HG02981 (cell line): ENCODE data around the gene SPTB.

Source experiments
- ATAC-seq: cut with Tn5 transposase; IDR thresholded peaks from one replicate; pipeline ENCODE4 v1.9.1; 2021; ENCODE audit warnings: mild to moderate bottlenecking, moderate library complexity; ENCODE audit not compliant: unreplicated experiment

SPTB gene

DNA sequence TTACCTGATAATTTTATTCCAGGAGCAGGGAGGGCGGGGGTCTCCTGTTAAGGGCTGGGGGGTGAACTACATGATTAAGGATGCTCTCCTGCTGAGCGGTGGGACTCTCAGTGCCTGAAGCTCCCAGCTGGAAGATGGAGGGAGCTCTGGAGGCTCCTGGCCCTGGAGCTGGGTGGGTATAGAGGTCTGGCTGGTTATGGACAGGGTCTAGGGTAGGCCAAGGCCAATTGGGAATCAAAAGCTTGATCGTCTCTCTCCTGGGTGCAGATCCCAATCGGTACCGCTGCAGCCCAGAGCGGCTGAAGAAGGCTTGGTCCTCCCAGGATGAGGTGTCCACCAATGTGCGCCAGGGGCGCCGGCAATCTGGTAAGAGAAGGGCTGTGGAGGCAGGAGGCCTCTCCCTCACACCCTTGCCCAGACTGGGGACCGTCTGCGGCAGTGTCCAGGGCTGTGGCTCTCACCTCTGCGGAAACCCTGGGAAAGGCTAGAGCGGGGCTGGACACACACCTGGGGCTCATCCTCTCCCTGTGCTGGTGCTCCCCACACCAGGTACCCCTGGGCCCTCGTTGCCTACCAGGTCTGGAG is 147.1 kb downstream of the SPTB start:
- ATAC-seq, result no peak

DNA sequence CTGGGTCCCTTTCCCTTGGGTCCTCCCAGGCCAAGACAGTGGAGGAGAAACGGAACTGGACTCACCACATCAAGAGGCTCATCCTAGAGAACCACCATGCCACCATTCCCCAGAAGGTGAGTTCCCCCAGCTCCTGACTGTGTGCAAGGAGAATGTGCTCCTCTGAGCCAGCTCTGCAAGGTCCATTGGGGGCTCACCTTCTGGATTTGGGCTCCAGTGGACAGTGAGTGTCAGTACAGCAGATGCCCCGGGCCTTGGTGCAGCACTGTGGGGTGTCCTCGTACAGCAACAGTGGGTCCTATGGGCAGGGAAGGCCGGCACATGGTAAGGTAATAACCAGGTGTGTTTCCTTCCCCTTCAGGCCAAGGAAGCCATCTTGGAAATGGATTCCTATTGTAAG is 147.6 kb downstream of the SPTB start:
- ATAC-seq, result no peak

DNA sequence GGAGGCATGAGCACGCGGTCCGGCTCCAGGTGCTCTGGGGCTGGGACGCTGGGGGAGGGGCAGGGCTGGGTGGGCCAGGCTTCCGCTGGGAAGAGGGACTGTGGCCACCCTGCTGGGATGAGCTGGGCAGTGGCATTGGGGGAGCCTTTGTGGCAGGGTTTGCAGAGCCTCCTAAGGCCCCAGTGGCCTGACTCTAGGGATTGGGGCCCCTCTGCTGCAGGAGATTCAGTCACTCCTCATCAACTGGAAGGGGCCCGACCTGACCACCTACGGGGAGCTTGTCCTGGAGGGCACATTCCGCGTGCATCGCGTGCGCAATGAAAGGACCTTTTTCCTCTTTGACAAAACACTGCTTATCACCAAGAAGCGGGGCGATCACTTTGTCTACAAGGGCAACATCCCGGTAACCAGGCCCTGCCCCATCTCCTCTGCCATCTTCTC is 148.5 kb downstream of the SPTB start:
- no peak for ATAC-seq

- no peak for ATAC-seq
Measured at GRCh38 chr14:64730681-64731080, 149.0 kb downstream of the SPTB start.

DNA sequence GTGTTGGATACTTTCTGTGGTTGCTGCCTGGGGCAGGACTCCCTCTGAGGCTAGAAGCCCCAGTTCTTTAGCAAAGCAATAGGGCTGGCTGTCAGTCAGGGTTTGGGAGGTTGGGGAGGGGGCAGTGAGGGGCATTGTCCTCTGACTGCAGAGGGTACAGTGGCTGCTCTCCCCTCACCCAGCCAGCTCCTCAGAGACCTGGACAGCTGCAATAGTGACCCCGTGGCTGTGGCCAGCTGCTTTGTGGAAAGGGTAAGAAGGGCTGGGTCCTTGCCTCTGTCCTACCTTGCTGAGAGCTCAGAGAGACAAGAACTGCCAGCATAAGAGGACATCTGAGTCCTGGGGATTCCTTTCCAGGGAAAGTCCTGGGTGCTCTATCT is 149.7 kb downstream of the SPTB start:
- no peak for ATAC-seq

DNA sequence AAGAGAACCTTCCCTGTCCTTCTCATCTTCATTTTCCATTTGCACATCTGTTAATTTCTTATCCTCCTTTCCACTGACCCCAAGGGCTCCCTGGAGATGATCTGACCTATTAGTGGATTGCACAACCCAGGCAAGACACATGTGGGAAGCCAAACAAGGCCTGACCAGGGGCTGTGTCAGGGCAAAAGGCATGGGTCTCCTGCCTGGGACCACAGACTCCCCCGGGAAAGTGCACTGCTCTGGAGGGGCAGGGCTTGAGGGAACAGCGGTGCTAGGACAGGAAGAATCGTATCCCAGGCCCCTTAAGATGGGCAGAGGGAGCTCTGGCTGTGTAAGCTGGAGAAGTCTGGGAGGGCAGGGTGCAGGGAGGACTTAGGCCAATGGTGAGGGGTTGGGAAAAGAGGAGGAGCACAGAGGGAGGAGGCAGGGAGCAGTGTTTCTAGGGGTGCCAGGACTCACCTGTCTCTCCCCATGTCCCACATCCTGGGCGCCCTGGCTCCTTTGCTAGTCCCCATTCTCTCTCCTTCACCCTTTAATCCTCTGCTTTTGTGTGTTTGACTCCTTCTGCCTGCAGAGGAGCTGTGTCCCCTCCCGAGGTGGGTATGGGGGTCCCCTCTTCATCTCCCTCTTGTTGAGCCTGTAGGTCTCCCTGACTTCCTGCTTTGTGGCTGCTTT is 150.2 kb downstream of the SPTB start:
- ATAC-seq, result no peak

DNA sequence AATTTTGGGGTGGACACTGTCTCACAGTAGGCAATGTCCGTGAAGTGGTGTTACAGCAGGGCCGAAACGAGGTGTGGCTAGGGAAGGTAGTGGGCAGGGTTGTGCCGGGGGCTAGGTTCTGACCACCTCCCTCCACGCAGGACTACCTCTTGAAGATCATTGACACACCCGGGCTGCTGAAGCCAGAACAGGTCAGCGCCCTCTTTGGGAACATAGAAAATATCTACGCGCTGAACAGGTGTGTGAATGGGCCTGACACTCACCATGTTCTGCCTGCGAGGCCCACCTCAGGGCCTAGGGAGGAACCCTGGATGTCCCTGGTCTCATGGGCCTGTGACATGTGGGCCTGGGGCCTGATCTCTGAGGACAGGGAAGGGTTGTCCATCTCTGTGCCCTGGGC is 150.9 kb downstream of the SPTB start:
- no peak for ATAC-seq

DNA sequence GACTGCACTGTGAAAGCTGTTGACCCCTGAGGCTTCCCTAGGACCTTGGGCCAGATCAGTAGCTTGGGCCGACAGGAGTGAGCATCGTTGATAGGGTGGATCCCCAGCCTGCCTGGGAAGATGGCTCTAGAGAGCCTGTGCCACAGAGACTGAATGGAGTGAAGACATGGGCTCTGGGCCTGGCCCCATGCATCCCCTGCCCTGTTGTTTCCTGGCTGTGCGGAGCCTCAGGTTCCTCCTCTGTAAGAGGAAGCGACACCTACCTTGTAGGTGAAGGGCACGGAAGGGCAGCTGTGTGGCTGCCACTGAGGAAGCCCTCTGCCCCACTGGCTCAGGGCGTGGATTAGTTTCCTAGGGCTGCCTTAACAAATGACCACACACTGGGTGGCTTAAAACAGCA is 151.6 kb downstream of the SPTB start:
- no peak for ATAC-seq

DNA sequence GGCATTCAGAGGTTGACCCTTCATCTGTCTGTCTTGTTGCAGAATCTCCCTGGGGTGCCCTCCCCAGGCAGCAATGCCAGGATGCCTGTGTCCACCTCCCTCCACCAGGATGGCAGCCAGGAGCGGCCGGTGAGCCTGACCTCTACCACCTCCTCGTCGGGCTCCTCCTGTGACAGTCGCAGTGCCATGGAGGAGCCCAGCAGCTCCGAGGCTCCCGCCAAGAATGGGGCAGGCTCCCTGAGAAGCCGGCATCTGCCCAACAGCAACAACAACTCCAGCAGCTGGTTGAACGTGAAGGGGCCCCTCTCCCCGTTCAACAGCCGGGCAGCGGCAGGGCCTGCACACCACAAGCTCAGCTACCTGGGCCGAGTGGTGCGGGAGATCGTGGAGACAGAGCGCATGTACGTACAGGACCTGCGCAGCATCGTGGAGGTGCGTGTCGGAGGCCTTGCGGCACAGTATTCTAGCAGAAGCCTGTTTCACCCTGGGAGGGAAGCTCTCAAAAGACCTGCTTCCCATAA is 152.1 kb downstream of the SPTB start:
- no peak for ATAC-seq

- no peak for ATAC-seq
Measured at GRCh38 chr14:64726585-64726890, 153.2 kb downstream of the SPTB start.

GRCh38 chr14:64725879-64726584 is 153.7 kb downstream of the SPTB start:
- no peak for ATAC-seq

- ATAC-seq, result no peak
Measured at GRCh38 chr14:64725261-64725815, 154.4 kb downstream of the SPTB start.

- no peak for ATAC-seq
Measured at GRCh38 chr14:64724578-64724930, 155.2 kb downstream of the SPTB start.

- ATAC-seq, result no peak
Measured at GRCh38 chr14:64723691-64724577, 155.8 kb downstream of the SPTB start.

DNA sequence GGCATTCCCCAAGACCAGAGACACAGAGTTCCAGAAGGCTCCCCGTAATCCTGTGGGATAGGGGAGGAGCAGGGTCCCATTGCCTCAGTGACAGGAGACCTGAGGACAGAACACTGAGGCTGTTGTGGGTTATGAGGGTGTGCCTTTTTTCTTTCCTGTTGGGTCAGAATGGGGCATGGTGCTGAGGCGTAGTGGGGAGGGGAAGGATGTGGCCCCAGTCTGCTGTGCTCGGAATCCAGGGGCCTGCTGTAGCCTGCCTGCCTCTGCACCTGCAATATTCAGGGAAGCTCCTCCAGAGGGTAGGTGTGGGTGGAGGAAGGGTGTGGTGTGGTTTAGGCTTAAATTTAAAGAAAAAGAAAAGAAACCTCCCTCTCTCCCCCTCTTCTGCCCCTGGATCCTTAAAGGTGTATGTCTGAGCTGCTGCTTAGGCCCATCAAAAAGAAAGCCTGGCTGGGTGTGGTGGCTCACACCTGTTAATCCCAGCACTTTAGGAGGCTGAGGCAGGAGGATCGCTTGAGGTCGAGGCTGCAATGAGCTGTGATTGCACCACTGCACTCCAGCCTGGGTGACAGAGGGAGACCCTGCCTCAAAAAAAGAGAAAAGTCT is 156.8 kb downstream of the SPTB start:
- ATAC-seq, result no peak

GRCh38 chr14:64721899-64722298 is 157.8 kb downstream of the SPTB start:
- ATAC-seq, result no peak

GRCh38 chr14:64721391-64721791 is 158.3 kb downstream of the SPTB start:
- no peak for ATAC-seq

GRCh38 chr14:64720131-64720576 is 159.6 kb downstream of the SPTB start:
- ATAC-seq, result no peak

DNA sequence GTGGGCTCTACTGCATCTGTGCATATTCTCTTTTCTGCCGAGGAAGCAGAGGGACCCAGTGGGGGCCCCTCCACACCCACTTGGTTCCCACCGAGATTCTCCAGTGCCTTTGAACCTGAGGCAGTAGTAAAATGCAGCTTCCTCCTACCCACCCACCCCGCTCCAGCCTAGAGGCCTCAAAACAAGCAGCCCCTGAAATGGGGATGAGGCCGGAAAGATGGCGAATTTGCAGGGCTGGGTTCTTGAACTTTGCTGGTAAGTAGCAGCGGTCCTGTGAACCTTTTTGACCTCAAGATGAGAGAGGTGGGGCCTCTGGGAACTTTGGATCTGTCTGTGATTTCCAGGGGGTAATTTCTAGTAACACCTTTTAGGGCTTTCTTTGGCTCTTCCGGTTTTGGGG is 160.1 kb downstream of the SPTB start:
- no peak for ATAC-seq

DNA sequence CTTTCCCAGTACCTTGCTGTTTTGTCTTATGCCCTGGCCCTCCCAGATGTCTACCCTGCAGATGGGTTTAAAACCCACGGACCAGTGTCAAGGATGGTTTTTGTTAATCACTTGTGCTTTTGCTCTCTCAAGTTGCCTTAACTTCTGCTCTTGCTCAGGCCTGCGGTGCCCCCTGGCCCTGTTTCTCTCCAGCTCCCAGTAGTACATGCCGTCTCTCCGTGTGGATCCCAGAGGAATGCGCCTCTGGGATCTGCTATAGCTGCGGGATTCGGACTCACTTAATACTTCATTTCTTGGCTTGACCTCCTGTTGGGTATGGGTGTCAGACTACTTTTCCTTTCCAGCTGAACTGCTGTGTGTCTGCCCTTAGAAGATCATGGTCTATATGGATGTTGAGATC is 160.9 kb downstream of the SPTB start:
- ATAC-seq, result no peak

DNA sequence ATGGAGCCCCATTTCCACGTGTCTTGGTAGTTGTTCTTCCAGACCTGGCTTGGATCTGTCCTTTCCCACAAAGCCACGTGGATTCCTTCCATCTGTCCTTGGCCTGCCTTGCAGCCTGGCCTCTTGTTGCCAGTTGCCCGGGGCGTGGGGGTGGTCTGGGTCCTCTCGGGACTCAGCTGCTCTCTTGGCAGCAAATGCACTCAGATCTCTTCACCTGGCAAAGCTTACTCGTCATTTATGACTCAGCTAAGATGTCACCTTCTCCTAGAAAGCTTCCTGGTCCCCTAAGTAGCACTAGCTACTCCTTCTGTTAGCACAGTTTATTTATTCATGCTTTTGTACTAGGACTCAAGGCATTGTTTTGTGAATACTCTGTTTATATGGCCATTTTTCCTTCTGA is 161.8 kb downstream of the SPTB start:
- no peak for ATAC-seq
